Effector memory CD8-positive, alpha-beta T cell (primary cell): ENCODE measurements around the gene TRIM71.

ENCODE experiments used
- ATAC-seq: fragments of 150-1000 bp; cut with Tn5 transposase; replicated peaks from 2 replicates; pipeline ENCODE4 v1.10.0; 2021; ENCODE audit warnings: mild to moderate bottlenecking, moderate library complexity
- DNase-seq, 3 experiments: peaks; one replicate each; pipeline ENCODE4 v3.0.0; 2021
- H3K27ac Mint-ChIP-seq, 2 donors: one replicate each; pipeline ENCODE4 v1.8.0; 2022; ENCODE audit warnings: mild to moderate bottlenecking in 2 of 2, mixed read lengths in 2 of 2, moderate library complexity in 2 of 2
- H3K27me3 Mint-ChIP-seq, 2 donors: one replicate each; pipeline ENCODE4 v1.8.0; 2022; ENCODE audit warnings: mixed read lengths in 2 of 2
- H3K36me3 Mint-ChIP-seq: one replicate; pipeline ENCODE4 v1.8.0; 2022; ENCODE audit warnings: mild to moderate bottlenecking, moderate library complexity, mixed read lengths; ENCODE audit not compliant: insufficient read depth
- H3K4me1 Mint-ChIP-seq, 2 donors: one replicate each; pipeline ENCODE4 v1.8.0; 2022; ENCODE audit warnings: low read depth in 2 of 2, mixed read lengths in 2 of 2
- H3K4me3 Mint-ChIP-seq, 2 donors: one replicate each; pipeline ENCODE4 v1.8.0; 2022; ENCODE audit warnings: mild to moderate bottlenecking in 2 of 2, mixed read lengths in 2 of 2, moderate library complexity in 2 of 2
- H3K9me3 Mint-ChIP-seq, 2 donors: one replicate each; pipeline ENCODE4 v1.8.0; 2022; ENCODE audit warnings: mixed read lengths in 2 of 2

TRIM71 gene

GRCh38 chr3:32852146-32852545 is 34.3 kb downstream of the TRIM71 start:
- H3K9me3 Mint-ChIP-seq = no peaks in the 10 kb centered on the region
- ATAC-seq (no peak), DNase-seq (no peak)
- H3K4me1 Mint-ChIP-seq = no peaks in the 10 kb centered on the region
- no peak overlapping the region for H3K4me3 Mint-ChIP-seq
- no peak overlapping the region for H3K27ac Mint-ChIP-seq
- H3K36me3 Mint-ChIP-seq = no peaks in the 10 kb centered on the region
- peaks cover 15 to 44% of the 10 kb centered on the region in 2 donors for H3K27me3 Mint-ChIP-seq

- DNase-seq (no peak), ATAC-seq (no peak)
- Mint-ChIP-seq H3K9me3 (no peaks in the 10 kb centered on the region), H3K36me3 (peaks cover 4% of the 10 kb centered on the region), H3K4me3 (no peak overlapping the region), H3K4me1 (no peaks in the 10 kb centered on the region), H3K27ac (no peak overlapping the region), H3K27me3 (peaks cover 23 to 39% of the 10 kb centered on the region in 2 donors)
These were observed 37.7 kb downstream of the TRIM71 start for GRCh38 chr3:32855350-32855953.

GRCh38 chr3:32856355-32856889 is 38.6 kb downstream of the TRIM71 start:
- no peaks in the 10 kb centered on the region for H3K4me1 Mint-ChIP-seq
- DNase-seq (no peak), ATAC-seq (no peak)
- H3K27me3 Mint-ChIP-seq = peaks cover 23 to 37% of the 10 kb centered on the region in 2 donors
- peaks cover 4% of the 10 kb centered on the region for H3K36me3 Mint-ChIP-seq
- no peak overlapping the region for H3K27ac Mint-ChIP-seq
- no peaks in the 10 kb centered on the region for H3K9me3 Mint-ChIP-seq
- H3K4me3 Mint-ChIP-seq = no peak overlapping the region

GRCh38 chr3:32856901-32857507 is 39.2 kb downstream of the TRIM71 start:
- DNase-seq = no peak
- no peaks in the 10 kb centered on the region for H3K4me1 Mint-ChIP-seq
- peaks cover 23 to 31% of the 10 kb centered on the region in 2 donors for H3K27me3 Mint-ChIP-seq
- no peak for ATAC-seq
- no peaks in the 10 kb centered on the region for H3K9me3 Mint-ChIP-seq
- H3K27ac Mint-ChIP-seq = no peak overlapping the region
- peaks cover 4% of the 10 kb centered on the region for H3K36me3 Mint-ChIP-seq
- H3K4me3 Mint-ChIP-seq = no peak overlapping the region

- H3K9me3 Mint-ChIP-seq = no peaks in the 10 kb centered on the region
- ATAC-seq = no peak
- H3K36me3 Mint-ChIP-seq = peaks cover 4% of the 10 kb centered on the region
- no peak overlapping the region for H3K4me3 Mint-ChIP-seq
- peaks cover 23 to 27% of the 10 kb centered on the region in 2 donors for H3K27me3 Mint-ChIP-seq
- no peak for DNase-seq
- no peak overlapping the region for H3K27ac Mint-ChIP-seq
- no peaks in the 10 kb centered on the region for H3K4me1 Mint-ChIP-seq
These were observed 40.1 kb downstream of the TRIM71 start for GRCh38 chr3:32857921-32858320.

- peaks cover 4% of the 10 kb centered on the region for H3K36me3 Mint-ChIP-seq
- H3K4me1 Mint-ChIP-seq = peaks cover 0 to 4% of the 10 kb centered on the region in 2 donors
- no peak overlapping the region for H3K27ac Mint-ChIP-seq
- no peak for ATAC-seq
- H3K9me3 Mint-ChIP-seq = no peaks in the 10 kb centered on the region
- H3K27me3 Mint-ChIP-seq = peaks cover 23 to 27% of the 10 kb centered on the region in 2 donors
- no peak for DNase-seq
- H3K4me3 Mint-ChIP-seq = no peak overlapping the region
These were observed 41.9 kb downstream of the TRIM71 start for GRCh38 chr3:32859604-32860237.

GRCh38 chr3:32860499-32860898 is 42.7 kb downstream of the TRIM71 start:
- H3K27ac Mint-ChIP-seq = no peak overlapping the region
- peaks cover 0 to 4% of the 10 kb centered on the region in 2 donors for H3K4me1 Mint-ChIP-seq
- peaks cover 16 to 21% of the 10 kb centered on the region in 2 donors for H3K27me3 Mint-ChIP-seq
- ATAC-seq (no peak), DNase-seq (no peak)
- no peaks in the 10 kb centered on the region for H3K9me3 Mint-ChIP-seq
- H3K4me3 Mint-ChIP-seq = no peak overlapping the region
- H3K36me3 Mint-ChIP-seq = peaks cover 4% of the 10 kb centered on the region

GRCh38 chr3:32861681-32862080 is 43.9 kb downstream of the TRIM71 start:
- Mint-ChIP-seq H3K36me3 (peaks cover 4% of the 10 kb centered on the region), H3K27ac (no peak overlapping the region), H3K4me1 (peaks cover 0 to 4% of the 10 kb centered on the region in 2 donors), H3K4me3 (no peak overlapping the region), H3K27me3 (peaks cover 15 to 19% of the 10 kb centered on the region in 2 donors), H3K9me3 (no peaks in the 10 kb centered on the region)
- DNase-seq (no peak), ATAC-seq (no peak)

- no peak for DNase-seq
- peaks cover 9 to 15% of the 10 kb centered on the region in 2 donors for H3K27me3 Mint-ChIP-seq
- H3K27ac Mint-ChIP-seq = no peak overlapping the region
- no peak overlapping the region for H3K4me3 Mint-ChIP-seq
- no peaks in the 10 kb centered on the region for H3K9me3 Mint-ChIP-seq
- H3K4me1 Mint-ChIP-seq = peaks cover 0 to 4% of the 10 kb centered on the region in 2 donors
- ATAC-seq = no peak
- peaks cover 4% of the 10 kb centered on the region for H3K36me3 Mint-ChIP-seq
These were observed 44.6 kb downstream of the TRIM71 start for GRCh38 chr3:32862247-32862935.

- Mint-ChIP-seq H3K36me3 (peaks cover 4% of the 10 kb centered on the region), H3K9me3 (no peaks in the 10 kb centered on the region), H3K27me3 (peaks cover 9 to 15% of the 10 kb centered on the region in 2 donors), H3K4me1 (peaks cover 0 to 4% of the 10 kb centered on the region in 2 donors), H3K4me3 (no peak overlapping the region), H3K27ac (no peak overlapping the region)
- DNase-seq (no peak), ATAC-seq (no peak)
These were observed 45.2 kb downstream of the TRIM71 start for GRCh38 chr3:32862936-32863487.

GRCh38 chr3:32865383-32865782 is 47.6 kb downstream of the TRIM71 start:
- Mint-ChIP-seq H3K4me3 (no peak overlapping the region), H3K27ac (no peak overlapping the region), H3K4me1 (peaks cover 0 to 4% of the 10 kb centered on the region in 2 donors), H3K9me3 (no peaks in the 10 kb centered on the region), H3K36me3 (no peaks in the 10 kb centered on the region), H3K27me3 (peaks cover 9% of the 10 kb centered on the region in 2 donors)
- ATAC-seq (no peak), DNase-seq (no peak)

- Mint-ChIP-seq H3K9me3 (no peaks in the 10 kb centered on the region), H3K4me1 (peaks cover 0 to 4% of the 10 kb centered on the region in 2 donors), H3K27ac (no peak overlapping the region), H3K4me3 (no peak overlapping the region), H3K36me3 (no peaks in the 10 kb centered on the region), H3K27me3 (peaks cover 9% of the 10 kb centered on the region in 2 donors)
- ATAC-seq (no peak), DNase-seq (no peak)
These were observed 48.7 kb downstream of the TRIM71 start for GRCh38 chr3:32866533-32866932.

GRCh38 chr3:32867954-32868353 is 50.2 kb downstream of the TRIM71 start:
- Mint-ChIP-seq H3K27ac (no peak overlapping the region), H3K4me3 (no peak overlapping the region), H3K9me3 (no peaks in the 10 kb centered on the region), H3K36me3 (no peaks in the 10 kb centered on the region), H3K4me1 (peaks cover 0 to 4% of the 10 kb centered on the region in 2 donors), H3K27me3 (peaks cover 9 to 17% of the 10 kb centered on the region in 2 donors)
- no peak for ATAC-seq
- DNase-seq = no peak
